SIG-M5 treated with dmso at 0.1 percent for 504 hours (cell line): Measurements from ENCODE around the gene TCP1.
"Not testable (repeated sequence)": the region's sequence is repeated elsewhere in the genome, so short reads cannot be mapped to it uniquely, and the experiment has no call there.

ENCODE experiments used
- DNase-seq: peaks from one replicate; lab custom pipeline; 2025; ENCODE audit not compliant: unreplicated experiment; lab: John Stamatoyannopoulos, UW

The TCP1 gene

GRCh38 chr6:159745081-159745480, 44.3 kb downstream of the TCP1 start:
- DNase-seq, result no peak

- DNase-seq, result no peak
These were observed 47.2 kb downstream of the TCP1 start for GRCh38 chr6:159742165-159742564.

- DNase-seq, result peak; percentile 85
These were observed 50.1 kb downstream of the TCP1 start for GRCh38 chr6:159739341-159739740.

- no peak for DNase-seq
These were observed 52.5 kb downstream of the TCP1 start for GRCh38 chr6:159736908-159737307.

- not testable (repeated sequence) for DNase-seq
These were observed 56.0 kb downstream of the TCP1 start for GRCh38 chr6:159733395-159733794.

- not testable (repeated sequence) for DNase-seq
These were observed 56.9 kb downstream of the TCP1 start for GRCh38 chr6:159732550-159732949.

- DNase-seq, result no peak
These were observed 59.1 kb downstream of the TCP1 start for GRCh38 chr6:159730332-159730676.

GRCh38 chr6:159729598-159730331, 59.6 kb downstream of the TCP1 start:
- peak; percentile 33 for DNase-seq

GRCh38 chr6:159728531-159728964, 60.9 kb downstream of the TCP1 start:
- no peak for DNase-seq
